ENCODE measurements around the gene TNFSF11.
A peak's percentile ranks its signal among the peaks of the same experiment; 100 is the strongest.
"Not testable (repeated sequence)": the region's sequence is repeated elsewhere in the genome, so short reads cannot be mapped to it uniquely, and the experiment has no call there.

Gene TNFSF11

DNA sequence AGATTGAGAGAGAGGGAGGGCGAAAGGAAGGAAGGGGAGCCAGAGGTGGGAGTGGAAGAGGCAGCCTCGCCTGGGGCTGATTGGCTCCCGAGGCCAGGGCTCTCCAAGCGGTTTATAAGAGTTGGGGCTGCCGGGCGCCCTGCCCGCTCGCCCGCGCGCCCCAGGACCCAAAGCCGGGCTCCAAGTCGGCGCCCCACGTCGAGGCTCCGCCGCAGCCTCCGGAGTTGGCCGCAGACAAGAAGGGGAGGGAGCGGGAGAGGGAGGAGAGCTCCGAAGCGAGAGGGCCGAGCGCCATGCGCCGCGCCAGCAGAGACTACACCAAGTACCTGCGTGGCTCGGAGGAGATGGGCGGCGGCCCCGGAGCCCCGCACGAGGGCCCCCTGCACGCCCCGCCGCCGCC lies at the start of gene TNFSF11:
Gene TNFSF11 (plus strand): TSS at position 142 of the 400 bp plus-strand sequence. CDS start 152 bp downstream, at position 294.
- DNase-seq, result peak; percentile 1

DNA sequence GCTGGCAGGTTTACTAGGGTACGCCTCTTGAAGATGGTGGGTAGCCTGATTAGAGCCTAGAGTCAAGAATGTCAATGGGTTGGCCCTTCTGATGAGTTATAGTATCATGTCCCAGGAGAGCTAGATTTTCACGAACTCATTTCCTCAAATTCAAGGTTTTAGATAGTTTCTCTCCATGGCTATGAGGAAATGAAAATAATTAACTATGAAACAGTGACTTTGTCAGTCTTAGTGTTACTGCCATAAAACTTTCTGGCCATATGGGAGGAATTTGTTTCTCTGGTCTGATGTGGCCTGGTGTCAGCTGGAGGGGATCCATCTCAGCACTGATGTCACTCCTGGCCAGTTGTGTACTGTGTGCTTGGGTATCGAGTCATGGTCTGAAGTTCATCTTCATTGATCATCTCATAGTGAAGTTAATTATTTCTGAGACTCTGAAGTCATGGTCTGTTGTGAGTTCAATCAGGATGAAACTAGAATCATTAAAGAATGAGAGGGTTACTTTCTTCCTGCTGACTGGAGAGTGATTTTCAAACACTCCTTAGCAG lies 49.4 kb upstream of the TNFSF11 start:
- no peak for DNase-seq

DNA sequence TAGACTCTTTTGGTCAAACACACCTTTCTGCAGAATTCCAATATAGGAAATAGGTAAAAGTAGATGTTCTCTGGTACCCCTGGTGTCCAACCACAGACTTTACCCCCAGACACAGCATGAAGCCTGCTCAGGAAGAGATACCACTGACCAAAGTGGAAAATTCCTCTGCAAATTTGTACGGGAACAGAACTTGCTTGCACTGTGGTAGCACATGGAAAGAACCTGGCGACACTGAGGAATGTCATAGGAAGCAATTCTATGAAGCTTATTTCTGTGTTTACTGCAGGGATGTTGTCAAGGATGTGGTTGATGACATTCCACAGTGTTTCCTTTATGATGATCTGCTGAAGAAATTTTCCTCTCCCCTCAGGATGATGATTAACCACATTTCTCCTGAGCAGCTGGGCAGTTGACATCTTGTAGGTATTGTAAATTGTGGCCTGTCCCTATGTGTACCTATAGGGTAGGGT lies 48.9 kb upstream of the TNFSF11 start:
- no peak for DNase-seq

- DNase-seq, result no peak
These were observed 47.7 kb upstream of the TNFSF11 start for GRCh38 chr13:42526276-42526675.

- no peak for DNase-seq
These were observed 47.1 kb upstream of the TNFSF11 start for GRCh38 chr13:42526804-42527203.

DNA sequence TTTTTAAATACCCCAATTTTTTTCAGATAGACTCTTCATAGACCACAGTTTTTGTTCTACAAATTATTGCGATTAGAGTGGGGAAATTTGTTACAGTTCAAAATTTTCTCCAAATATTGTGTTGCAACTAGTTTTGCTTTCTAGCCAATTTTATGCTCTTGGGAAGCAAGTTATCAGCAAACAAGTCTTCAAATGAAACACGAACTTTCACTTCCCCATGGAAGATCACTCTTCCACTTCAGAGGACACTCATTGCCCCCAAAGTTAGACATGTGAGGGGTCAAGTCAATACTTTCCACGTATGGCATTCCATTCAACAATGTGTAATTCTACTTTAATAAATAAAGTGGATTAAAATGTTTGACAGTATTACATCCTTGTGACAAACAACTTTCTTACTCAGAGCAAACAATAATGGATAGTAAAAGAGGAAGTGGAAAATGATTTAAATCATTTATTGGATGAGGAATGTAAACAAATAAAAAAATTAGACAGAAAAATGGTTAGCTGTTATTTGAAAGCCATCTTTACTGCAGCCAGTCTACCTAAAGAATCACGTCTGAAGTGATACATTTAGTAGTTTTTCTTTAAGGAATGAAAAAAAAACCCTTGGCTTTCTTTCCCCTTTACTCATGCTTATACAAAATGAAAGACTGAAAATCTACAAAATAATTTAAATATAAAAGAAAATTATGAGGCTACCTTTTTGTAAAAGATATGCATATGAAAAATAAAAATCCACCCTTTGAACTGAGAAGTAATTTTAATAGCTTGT lies 41.2 kb upstream of the TNFSF11 start:
- DNase-seq, result no peak

DNA sequence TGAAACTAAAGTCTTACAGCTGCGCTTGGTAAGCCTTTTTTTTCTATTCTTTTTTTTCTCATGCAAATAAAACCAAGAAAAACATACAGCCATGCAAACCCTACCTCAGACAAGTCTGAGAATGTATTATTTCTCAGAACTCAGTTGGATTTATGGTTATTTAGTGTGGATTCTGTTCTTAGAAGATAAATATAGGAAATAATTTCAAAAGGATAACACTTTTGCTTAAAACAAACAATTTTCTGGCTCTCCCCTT lies 40.7 kb upstream of the TNFSF11 start:
- no peak for DNase-seq

- no peak for DNase-seq
These were observed 39.2 kb upstream of the TNFSF11 start for GRCh38 chr13:42534785-42535184.

GRCh38 chr13:42538996-42539395 lies 35.0 kb upstream of the TNFSF11 start:
- no peak for DNase-seq

DNA sequence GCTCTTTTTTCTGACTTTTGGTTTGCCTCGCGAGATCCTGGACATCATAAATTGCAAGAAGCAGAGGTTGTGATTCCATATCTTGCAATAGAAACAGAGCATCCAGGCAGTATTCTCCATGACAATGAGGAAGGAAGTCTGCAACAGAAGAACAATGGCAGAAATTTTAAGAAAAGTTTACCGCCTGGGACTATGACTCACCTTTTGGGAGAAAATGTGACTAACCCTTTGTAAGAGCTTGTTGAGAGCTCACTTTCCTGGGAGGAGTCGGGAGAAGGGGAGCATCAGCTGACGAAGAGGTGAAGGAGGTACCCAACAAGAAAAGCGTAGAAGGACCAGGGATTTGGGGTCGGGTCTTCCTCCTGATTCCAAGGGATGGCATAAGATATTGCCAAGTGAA lies 34.3 kb upstream of the TNFSF11 start:
- no peak for DNase-seq

GRCh38 chr13:42543215-42543797 lies 30.6 kb upstream of the TNFSF11 start:
- no peak for DNase-seq

DNA sequence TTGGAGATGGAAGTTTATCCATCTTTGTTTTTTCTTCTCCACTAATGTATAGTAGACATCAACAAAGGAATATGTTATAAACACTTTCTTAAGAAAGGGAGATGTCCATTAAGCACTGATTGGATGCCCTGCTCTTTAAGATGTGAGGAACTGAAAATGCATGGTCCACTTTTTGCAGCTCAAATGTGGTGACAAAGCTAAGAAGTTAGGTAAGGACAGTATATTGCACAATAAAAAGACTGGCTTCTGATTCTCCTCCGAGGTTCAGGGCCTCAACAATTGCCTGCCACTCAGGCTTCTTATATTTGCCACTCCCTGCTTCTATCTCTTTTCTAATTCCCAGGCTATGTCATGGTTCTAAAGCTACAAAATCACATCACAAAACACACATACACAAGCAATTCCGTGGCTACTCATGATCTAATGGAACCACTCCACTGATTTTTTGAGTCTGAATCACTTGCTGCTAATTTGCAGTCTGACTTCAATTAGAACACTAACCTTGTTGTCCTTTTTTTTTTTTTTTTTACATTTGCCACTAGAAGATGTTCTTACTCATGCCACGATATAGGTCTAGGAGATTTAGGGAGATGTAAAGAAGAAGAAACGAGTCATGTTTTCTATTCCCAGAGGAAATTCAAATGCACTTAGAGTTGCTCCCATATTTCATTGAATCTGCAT lies 29.6 kb upstream of the TNFSF11 start:
- DNase-seq, result no peak

- no peak for DNase-seq
These were observed 28.1 kb upstream of the TNFSF11 start for GRCh38 chr13:42545842-42546241.

GRCh38 chr13:42547612-42548011 lies 26.3 kb upstream of the TNFSF11 start:
- no peak for DNase-seq

- DNase-seq, result no peak
These were observed 25.0 kb upstream of the TNFSF11 start for GRCh38 chr13:42548731-42549551.

DNA sequence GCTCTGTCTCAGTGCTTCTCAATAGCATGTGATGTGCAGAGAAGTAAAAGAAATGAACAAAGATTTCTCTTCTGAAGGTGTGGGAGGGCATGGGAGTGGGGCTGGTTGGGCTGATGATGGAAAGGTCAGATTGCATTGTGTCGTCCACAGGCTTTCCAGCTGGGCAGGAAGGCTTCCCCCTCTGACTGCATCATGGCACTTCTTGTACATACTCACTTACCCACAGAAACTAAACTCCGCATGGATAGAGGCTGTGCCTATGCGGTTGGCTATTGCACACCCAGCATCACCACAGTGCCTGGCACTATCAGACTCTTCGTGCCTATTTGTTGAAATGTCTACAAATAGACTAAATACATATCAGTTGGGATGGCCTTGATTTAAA lies 24.4 kb upstream of the TNFSF11 start:
- DNase-seq, result no peak

DNA sequence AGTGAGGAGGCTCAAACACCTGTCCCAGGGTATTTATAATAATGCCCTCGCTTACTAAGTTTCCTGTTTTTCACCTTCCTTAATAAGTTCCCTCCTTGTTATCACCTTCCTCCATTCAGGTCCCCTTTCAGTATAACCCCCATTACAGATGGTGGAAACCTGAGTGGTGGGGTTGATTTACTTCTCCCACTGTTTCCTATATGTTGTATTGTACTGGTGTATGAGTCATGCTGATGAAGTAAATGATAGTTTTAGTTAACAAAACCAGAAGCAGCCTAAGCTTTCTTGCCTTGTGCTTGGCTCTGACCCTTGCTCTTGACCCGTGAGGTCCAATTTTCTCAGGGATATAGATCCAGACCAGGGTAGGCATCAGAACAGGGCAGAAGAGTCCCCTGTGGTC lies 22.3 kb upstream of the TNFSF11 start:
- no peak for DNase-seq

- DNase-seq, result no peak
These were observed 20.6 kb upstream of the TNFSF11 start for GRCh38 chr13:42553098-42554046.

- DNase-seq, result no peak
These were observed 14.9 kb upstream of the TNFSF11 start for GRCh38 chr13:42559057-42559456.

DNA sequence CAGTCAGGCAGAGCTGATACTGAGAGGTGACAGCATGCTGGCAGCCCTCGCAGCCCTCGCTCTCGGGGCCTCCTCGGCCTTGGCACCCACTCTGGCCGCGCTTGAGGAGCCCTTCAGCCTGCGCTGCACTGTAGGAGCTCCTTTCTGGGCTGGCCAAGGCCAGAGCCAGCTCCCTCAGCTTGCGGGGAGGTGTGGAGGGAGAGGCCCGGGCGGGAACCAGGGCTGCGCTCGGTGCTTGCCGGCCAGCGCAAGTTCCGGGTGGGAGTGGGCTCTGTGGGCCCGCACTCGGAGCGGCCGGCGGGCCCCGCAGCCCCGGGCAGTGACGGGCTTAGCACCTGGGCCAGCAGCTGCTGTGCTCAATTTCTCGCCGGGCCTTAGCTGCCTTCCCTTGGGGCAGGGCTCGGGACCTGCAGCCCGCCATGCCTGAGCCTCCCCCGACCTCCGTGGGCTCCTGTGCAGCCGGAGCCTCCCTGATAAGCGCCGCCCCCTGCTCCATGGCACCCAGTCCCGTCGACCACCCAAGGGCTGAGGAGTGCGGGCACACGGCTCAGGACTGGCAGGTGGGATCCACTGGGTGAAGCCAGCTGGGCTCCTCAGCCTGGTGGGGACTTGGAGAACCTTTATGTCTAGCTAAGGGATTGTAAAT lies 14.3 kb upstream of the TNFSF11 start:
- DNase-seq, result not testable (repeated sequence)

GRCh38 chr13:42560320-42560719 lies 13.6 kb upstream of the TNFSF11 start:
- not testable (repeated sequence) for DNase-seq

Data from activated CD4-positive, alpha-beta T cell treated with anti-CD3 and anti-CD28 coated beads, Interleukin-2, amount 50 U/mL, for 1 hour (primary cell).